Stimulated activated CD8-positive, alpha-beta memory T cell treated with anti-CD3 and anti-CD28 coated beads, Interleukin-15, amount 100 ng/mL, for 24 hours (primary cell): Measurements from ENCODE around the gene KIF25.

Experiments
- DNase-seq: peaks from one replicate; pipeline ENCODE4 v3.0.0-alpha.2; 2020; ENCODE audit warnings: low read depth

Gene KIF25

DNA sequence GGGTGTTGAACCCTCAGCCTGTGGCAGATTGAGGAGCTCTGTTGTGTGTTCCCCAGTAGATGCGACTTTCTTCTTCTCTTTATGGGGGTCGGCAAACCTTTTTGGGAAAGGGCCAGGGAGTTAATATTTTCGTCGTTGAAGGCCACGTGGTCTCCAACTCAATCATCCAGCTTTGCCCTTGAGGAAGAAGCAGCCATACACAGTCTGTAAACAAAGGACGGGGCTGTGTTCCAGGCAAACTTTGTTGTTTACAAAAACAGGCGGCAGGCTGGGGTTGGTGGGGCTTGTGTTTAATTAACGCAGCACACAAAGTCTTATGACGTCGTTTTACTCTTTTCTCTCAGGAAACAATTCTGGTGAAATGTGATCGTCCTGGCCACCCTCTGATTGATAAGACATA lies 20.2 kb downstream of the KIF25 start:
- no peak for DNase-seq

DNA sequence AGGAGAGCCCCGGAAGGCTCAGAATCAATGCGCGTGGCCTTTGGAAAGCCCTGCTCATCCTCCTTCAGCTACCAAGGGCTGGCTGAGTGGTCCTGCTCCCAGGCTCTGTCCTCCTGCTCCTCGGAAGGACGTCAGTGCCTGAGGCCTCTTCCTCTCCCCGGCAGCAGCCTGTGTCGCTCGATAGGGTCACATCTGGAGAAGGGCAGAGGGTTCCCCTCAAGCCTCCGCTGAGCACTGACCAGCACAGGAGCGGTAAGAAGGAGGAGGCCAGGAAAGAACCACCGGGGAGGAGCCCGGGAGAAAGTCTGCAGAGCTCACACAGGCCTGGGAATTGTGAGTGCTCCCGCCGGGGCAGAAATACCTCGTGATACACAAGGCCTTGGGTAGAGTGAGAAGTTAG lies 21.2 kb downstream of the KIF25 start:
- no peak for DNase-seq

DNA sequence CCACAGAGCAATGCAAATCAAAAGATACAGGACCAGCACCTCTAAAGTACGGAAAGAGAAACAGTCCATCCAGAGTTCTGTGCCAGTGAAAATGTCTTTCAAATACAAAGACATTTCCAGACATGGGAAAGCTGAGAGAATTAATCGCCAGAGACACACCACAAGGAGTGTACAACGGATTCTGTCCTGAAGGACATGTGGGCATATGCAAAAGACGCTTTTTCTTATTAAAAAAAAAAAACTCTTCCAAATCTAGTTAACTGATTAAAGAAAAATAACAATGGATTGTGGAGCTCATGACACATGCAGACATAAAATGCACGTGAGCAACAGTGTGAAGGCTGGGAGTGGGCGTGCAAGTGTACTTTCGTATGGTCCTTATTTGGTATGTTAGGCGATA lies 22.8 kb downstream of the KIF25 start:
- no peak for DNase-seq

DNA sequence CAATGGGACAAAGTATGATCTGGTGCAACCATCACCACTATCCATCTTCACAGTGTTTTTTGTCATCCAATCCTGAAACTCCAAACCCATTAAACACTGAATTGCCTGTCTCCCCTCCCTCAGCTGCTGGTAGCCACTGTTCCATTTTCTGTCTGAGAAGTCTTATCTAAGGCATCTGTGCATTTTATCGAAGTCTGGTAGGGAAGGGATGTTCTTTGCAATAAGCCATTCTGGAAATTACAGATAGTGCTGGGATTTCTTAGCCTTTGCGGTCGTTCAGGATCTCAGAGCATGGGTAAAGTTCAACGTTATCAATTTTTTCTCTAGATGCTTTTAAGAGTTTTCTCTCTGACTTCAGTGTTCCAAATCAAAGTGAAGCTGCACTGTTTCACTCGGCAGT lies 24.1 kb downstream of the KIF25 start:
- no peak for DNase-seq

GRCh38 chr6:168022488-168023321 lies 25.2 kb downstream of the KIF25 start:
- DNase-seq = no peak

- DNase-seq = no peak
Measured at GRCh38 chr6:168024951-168025510, 27.6 kb downstream of the KIF25 start.

DNA sequence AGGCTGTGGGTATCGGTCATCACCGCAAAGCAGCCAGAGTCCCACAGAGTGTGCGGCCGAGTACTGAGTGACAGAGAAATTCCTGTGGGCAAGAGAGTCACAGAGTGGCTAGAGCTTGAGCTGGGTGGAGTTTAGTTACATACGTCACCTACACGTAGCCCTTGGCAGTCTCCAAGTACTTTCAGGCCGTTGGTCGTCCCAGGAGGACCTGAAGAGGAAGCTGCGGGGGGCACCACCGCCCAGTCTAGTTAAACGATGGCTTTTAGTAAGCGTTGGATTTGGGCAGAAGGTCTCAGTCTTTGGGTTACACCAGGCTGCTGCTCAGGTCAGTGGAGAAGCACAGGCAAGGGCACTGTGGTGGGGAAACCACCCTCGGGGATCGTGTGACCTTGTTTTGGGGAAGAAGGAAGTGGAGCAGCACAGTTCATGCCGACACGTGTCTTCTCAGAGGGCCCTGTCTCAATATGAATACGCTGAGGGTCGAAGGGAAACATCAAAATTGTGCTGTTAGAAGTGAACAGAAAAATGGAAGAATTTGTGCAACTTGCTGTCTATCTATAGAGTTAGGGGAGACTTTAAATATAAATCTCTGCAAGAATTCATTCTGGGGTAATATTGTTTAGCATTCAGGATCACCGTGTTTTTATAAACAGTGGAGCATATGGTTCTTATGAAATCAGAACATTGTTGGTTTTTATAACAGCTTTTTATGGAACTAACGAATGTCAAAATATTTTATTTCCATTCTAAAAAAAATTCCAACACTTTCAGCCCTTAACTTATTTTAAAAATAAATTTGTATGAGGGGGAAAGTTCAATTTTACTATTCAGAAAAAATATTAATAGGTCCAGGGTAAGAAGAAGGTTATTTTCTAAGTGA lies 28.6 kb downstream of the KIF25 start:
- DNase-seq = no peak

- DNase-seq = no peak
Measured at GRCh38 chr6:168026925-168027324, 29.5 kb downstream of the KIF25 start.

DNA sequence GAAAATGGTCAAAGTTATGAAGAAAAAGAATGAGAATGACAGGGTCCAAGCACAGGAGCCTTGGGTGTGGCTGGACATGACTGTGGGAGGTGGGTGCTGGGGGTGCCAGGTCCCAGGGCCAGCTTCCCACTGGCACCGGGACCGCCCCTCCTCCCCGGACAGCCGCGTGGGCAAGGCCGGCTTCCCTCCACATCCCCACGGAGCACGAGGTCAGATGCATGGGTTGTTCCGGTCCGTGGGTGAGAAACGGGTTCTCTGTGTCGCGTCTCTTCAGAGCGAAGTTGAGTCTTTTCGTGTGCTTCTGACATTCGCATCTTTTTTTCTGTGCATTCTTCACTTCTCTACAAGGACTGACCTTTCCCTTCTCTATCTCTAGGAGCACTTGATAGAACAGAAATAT lies 30.1 kb downstream of the KIF25 start:
- no peak for DNase-seq

DNA sequence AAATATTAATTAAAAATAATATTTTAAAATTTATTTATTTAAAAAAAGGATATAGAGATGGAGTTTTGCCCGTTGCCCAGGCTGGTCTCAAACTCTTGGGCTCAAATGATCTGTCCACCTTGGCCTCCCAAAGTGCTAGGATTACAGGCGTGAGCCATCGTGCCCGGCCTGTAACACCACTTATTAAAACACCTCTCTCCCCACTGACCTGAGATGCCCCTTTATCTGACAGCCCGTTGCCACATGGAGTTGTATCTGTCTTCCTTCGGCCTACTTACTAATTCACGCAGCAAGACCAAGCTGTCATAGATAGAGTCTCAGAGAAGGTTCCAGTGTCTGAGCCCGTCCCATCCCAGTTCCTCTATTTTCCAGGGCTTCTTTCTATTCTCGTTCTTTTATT lies 30.7 kb downstream of the KIF25 start:
- DNase-seq = no peak

DNA sequence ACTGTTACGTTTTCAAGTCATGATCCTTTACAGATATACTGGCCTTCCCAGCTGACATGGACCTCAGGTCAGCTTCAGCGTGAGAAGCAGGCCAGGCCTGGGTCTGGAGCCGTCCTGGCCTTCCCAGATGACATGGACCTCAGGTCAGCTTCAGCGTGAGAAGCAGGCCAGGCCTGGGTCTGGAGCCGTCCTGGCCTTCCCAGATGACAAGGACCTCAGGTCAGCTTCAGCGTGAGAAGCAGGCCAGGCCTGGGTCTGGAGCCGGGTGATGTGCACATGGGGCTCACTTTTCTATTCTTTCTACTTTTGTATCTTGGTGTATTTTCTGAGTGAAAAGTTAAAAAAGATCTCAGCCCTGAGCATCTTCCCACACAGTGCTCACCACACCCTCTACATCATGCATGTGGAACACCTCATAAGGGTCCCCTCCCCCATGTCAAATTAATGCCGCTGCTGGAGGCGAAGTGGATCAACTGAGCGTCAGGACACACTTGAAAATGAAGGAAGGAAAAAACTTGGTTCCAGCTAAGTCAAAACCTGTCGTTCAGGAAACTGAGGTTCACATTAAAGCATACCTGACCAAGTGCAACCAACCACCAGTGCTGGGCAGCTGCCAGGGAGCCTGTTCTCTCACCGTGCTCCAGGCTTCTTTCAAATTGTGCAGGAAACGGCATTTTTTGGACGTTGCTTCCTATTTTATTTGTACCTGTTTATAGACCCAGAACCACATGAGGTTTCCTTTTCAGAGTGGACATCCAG lies 32.2 kb downstream of the KIF25 start:
- DNase-seq = no peak

- no peak for DNase-seq
Measured at GRCh38 chr6:168030218-168030746, 32.8 kb downstream of the KIF25 start.

DNA sequence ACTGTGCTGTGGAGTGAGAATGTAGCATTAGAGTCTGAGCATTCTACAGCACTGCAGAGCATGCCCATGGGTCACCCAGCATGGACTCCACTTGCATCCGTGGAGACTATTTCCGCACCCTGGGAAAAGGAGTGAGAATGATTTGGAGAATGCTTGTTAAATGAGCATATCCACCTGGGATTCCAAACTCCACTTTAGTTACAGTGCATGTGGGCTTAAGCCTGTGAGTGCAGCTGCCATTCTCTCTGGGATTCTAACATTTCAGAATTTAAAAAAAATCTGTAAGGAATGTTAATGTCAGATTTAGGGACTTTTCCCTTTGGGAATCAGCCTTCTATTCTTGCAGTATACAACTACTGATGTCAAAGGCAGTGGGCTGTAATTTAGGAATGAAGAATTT lies 33.4 kb downstream of the KIF25 start:
- no peak for DNase-seq

DNA sequence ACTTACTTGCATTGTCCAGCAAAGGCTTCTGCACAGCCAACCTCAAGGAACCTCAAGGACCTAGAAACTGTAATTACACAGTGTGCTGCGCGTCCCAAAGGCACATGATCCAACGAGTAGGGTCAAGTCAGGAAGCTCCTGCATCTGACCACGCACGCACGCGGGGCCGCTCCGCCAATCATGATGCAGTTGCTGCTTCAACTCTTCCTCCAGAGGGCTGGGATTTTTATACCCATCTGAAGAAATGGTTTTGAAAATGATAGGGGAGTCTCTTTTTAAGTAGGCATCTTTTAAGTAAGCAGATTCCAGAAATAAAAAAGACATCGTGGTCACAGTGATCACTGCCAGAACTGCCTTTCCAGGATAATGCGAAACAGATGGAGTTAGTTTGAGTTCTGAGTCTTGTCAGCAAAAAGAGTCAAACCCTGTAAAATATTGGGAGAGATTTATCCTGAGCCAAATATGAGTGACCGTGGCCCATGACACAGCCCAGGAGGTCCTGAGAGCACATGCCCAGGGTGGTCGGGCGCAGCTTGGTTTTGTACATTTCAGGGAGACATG lies 34.0 kb downstream of the KIF25 start:
- DNase-seq = no peak

DNA sequence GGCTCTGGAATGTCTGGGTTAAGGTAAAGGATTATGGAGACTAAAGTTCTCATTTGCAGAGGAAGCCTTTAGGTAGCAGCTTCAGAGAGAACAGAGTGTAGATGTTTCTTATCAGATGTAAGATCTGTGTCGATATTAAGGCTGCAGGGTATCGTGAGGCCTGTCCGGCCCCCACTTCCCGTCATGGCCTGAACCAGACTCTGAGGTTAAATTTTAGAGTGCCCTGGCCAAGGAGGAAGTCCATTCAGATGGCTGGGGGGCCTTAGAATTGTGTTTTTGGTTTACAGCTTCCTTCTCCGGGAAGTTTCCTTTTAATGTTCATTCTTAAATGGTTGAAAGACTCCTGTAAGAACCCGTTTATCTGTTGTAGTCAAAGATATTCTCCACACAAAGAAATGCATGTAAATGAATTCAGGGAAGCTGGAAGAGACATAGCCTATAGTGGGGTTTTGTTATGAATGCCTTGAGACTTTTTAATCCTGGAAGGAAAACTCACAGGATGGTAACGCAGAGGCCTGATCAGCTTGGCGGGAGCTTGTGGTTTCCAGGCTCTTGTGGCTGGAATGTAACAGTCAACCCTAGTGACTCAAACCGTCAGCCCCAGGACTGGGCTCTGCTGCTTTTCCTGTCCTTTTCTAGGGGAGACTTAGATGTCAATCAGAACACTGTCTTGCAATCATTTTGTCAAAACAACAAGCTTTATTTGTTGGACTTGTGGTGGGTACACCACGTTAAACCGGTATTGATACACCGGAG lies 34.7 kb downstream of the KIF25 start:
- DNase-seq = no peak

GRCh38 chr6:168033791-168034190 lies 36.3 kb downstream of the KIF25 start:
- no peak for DNase-seq

DNA sequence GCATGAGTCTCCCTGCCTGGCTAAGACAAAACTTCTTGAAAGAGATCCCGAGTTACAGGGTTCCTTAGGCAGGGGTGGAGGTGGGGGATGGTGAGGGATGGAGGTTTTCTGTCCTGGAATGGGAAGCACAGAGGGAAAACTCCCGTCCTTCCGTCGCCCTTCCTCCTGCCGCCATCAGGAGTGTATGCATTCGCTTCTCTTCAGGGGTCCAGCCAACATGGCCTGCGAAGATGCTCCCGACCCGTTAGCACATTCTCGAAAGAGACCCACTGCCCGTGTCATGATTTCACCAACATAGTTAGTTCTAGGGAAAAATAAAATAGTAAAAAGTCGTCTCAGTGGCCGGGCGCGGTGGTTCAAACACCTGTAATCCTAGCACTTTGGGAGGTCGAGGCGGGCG lies 37.1 kb downstream of the KIF25 start:
- DNase-seq = no peak

- no peak for DNase-seq
Measured at GRCh38 chr6:168035098-168035660, 37.7 kb downstream of the KIF25 start.

DNA sequence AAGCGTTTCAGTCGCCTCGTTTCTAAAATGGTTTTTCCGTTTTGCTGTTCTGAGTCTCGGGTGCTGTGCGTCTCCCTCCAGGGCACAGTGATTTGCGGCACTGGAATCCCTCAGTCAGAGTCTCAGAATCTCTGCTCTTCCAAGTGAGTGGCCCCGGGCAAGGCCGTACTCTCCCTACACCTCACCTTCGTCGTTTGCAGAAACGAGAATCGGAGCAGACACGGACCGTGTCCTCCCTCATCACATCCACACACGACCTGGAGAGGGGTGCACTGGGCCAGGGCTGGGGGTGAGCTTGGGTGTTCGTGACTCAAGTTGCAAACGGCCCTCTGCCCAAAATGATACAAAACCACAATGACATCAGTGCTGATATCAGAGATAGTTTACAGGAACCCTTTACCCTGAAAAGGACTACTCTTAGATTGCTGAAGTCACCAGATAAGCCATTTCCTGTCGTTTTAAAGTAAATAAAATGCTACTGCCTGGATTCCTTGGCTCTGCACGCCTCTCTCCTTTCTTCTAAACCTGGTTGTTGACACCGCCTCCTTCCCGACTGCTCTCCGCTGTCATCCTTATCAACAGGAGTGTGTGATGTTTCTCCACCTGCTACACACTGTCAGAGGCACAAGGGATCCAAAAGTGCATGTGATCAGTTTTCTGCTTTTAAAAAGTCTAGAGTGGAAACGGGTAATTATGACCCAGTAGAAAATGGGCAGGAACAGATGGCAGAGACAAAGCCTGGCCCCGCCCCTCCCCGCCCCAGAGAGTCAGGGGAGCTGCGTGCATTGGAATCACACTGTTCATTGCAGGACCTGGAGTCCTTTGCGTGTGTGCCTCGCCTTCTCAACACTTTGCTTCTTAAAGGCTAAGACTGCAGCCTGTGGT lies 38.4 kb downstream of the KIF25 start:
- no peak for DNase-seq

GRCh38 chr6:168037242-168037641 lies 39.8 kb downstream of the KIF25 start:
- DNase-seq = no peak
